CD4-positive, alpha-beta memory T cell (primary cell): ENCODE results near the gene KIF26A. TPM values are rescaled to one million over a fixed set of nuclear protein-coding genes. Genes with fewer than 3 reads are reported as not detected.
A peak's percentile ranks its signal among the peaks of the same experiment; 100 is the strongest.

Source experiments
- CTCF ChIA-PET: fragments of 350-600 bp; sonication (Branson Sonifier 250); formaldehyde crosslinking; loops from one replicate; lab custom pipeline; 2021; ENCODE audit warnings: inconsistent platforms; ENCODE audit not compliant: partially characterized antibody; lab: Charles Lee
- POLR2A ChIA-PET: fragments of 350-600 bp; sonication (Branson Sonifier 250); formaldehyde crosslinking; loops from one replicate; lab custom pipeline; 2021; ENCODE audit not compliant: partially characterized antibody; lab: Charles Lee
- DNase-seq, 5 donors: peaks; one replicate each; pipeline versions ENCODE4 v3.0.0 to v3.0.0-alpha.2; 2020 to 2022; ENCODE audit warnings: mixed read lengths in 1 of 5
- H3K27ac ChIP-seq: one replicate; pipeline ENCODE4 v1.7.0; 2013; ENCODE audit warnings: low read depth, low read length
- H3K27me3 ChIP-seq: 2 replicates; pipeline ENCODE4 v1.7.0; 2013; ENCODE audit warnings: mild to moderate bottlenecking, low read length, moderate library complexity; ENCODE audit not compliant: insufficient read depth
- H3K36me3 ChIP-seq: 2 replicates; pipeline ENCODE4 v1.7.0; 2013; ENCODE audit warnings: mild to moderate bottlenecking, low read length, moderate library complexity; ENCODE audit not compliant: insufficient read depth
- H3K4me1 ChIP-seq: 2 replicates; pipeline ENCODE4 v1.7.0; 2013; ENCODE audit warnings: mild to moderate bottlenecking, low read length, moderate library complexity; ENCODE audit not compliant: insufficient read depth
- H3K4me3 ChIP-seq, 2 donors: one replicate each; pipeline ENCODE4 v1.7.0; 2013; ENCODE audit warnings: low read length in 2 of 2, mild to moderate bottlenecking in 1 of 2
- H3K9me3 ChIP-seq, 2 donors: one replicate each; pipeline ENCODE4 v1.7.0; 2013; ENCODE audit warnings: low read length in 2 of 2, control low read depth in 1 of 2; ENCODE audit not compliant: control insufficient read depth in 1 of 2
- H3K27ac Mint-ChIP-seq, 7 donors: one replicate each; pipeline ENCODE4 v1.8.0; 2020 to 2021; ENCODE audit warnings: mixed read lengths in 7 of 7, mild to moderate bottlenecking in 6 of 7, inconsistent platforms in 3 of 7, moderate library complexity in 3 of 7
- H3K27me3 Mint-ChIP-seq, 2 donors: one replicate each; pipeline ENCODE4 v1.8.0; 2020 to 2021; ENCODE audit warnings: mixed read lengths in 2 of 2
- H3K36me3 Mint-ChIP-seq, 2 donors: one replicate each; pipeline ENCODE4 v1.8.0; 2020 to 2021; ENCODE audit warnings: mixed read lengths in 2 of 2, inconsistent platforms in 1 of 2, mild to moderate bottlenecking in 1 of 2
- H3K4me1 Mint-ChIP-seq, 4 donors: one replicate each; pipeline ENCODE4 v1.8.0; 2020 to 2021; ENCODE audit warnings: mixed read lengths in 4 of 4, mild to moderate bottlenecking in 1 of 4
- H3K4me3 Mint-ChIP-seq, 8 donors: one replicate each; pipeline ENCODE4 v1.8.0; 2020 to 2021; ENCODE audit warnings: mixed read lengths in 8 of 8, mild to moderate bottlenecking in 7 of 8, moderate library complexity in 6 of 8, inconsistent platforms in 3 of 8
- H3K9me3 Mint-ChIP-seq, 8 donors: one replicate each; pipeline ENCODE4 v1.8.0; 2020 to 2021; ENCODE audit warnings: mixed read lengths in 8 of 8, mild to moderate bottlenecking in 5 of 8, inconsistent platforms in 3 of 8, moderate library complexity in 1 of 8
- intact Hi-C: fragments of 100-400 bp; cut with micrococcal nuclease; formaldehyde crosslinking; loops from one replicate; pipeline ENCODE4 v1.15.1; 2023
- polyA plus RNA-seq, 2 donors: library from polyadenylated mRNA; unstranded; fragments of 300-500 nt; fragmentation: Illumina TruSeq; gene quantifications; one replicate each; pipeline ENCODE4 v1.2.3, GENCODE V29; 2021
- total RNA-seq, 2 experiments: library from RNA; stranded (reverse); gene quantifications; one replicate each; pipeline ENCODE4 v1.2.3, GENCODE V29; 2021

Gene KIF26A
- total and polyA plus RNA-seq, 4 experiments from 2014 or later, result 0.05 to 0.23 (median 0.22) TPM; not detected in 1

- no peaks in the 10 kb centered on the region for H3K36me3 ChIP-seq
- DNase-seq, result no peak
- ChIA-PET CTCF (no interaction called here), POLR2A (no interaction called here)
- intact Hi-C loops, result no loop called here
- H3K4me3 Mint-ChIP-seq, result no peak overlapping the region
- no peaks in the 10 kb centered on the region for H3K27me3 Mint-ChIP-seq
- no peaks in the 10 kb centered on the region for H3K4me1 ChIP-seq
- no peaks in the 10 kb centered on the region for H3K9me3 ChIP-seq
- H3K4me3 ChIP-seq, result no peak overlapping the region
- peak overlapping the region in 1 of 7 donors; percentile 32 for H3K27ac Mint-ChIP-seq
- no peak overlapping the region for H3K27ac ChIP-seq
- no peaks in the 10 kb centered on the region for H3K4me1 Mint-ChIP-seq
- H3K27me3 ChIP-seq, result no peaks in the 10 kb centered on the region
- H3K36me3 Mint-ChIP-seq, result no peaks in the 10 kb centered on the region
- H3K9me3 Mint-ChIP-seq, result no peaks in the 10 kb centered on the region
These were observed 30.8 kb downstream of the KIF26A start for GRCh38 chr14:104169005-104169698.

- Histone ChIP-seq H3K27ac (no peak overlapping the region), H3K27me3 (no peaks in the 10 kb centered on the region), H3K4me1 (no peaks in the 10 kb centered on the region), H3K4me3 (no peak overlapping the region), H3K9me3 (no peaks in the 10 kb centered on the region), H3K36me3 (no peaks in the 10 kb centered on the region)
- CTCF ChIA-PET, result no interaction called here
- Mint-ChIP-seq H3K36me3 (no peaks in the 10 kb centered on the region), H3K4me3 (no peak overlapping the region), H3K4me1 (no peaks in the 10 kb centered on the region), H3K27me3 (no peaks in the 10 kb centered on the region), H3K27ac (no peak overlapping the region), H3K9me3 (no peaks in the 10 kb centered on the region)
- POLR2A ChIA-PET, result no interaction called here
- DNase-seq, result no peak
- intact Hi-C loops, result no loop called here
These were observed 31.5 kb downstream of the KIF26A start for GRCh38 chr14:104169699-104170479.

- Mint-ChIP-seq H3K9me3 (no peaks in the 10 kb centered on the region), H3K4me1 (no peaks in the 10 kb centered on the region), H3K4me3 (no peak overlapping the region), H3K27me3 (no peaks in the 10 kb centered on the region), H3K27ac (no peak overlapping the region), H3K36me3 (no peaks in the 10 kb centered on the region)
- DNase-seq, result no peak
- intact Hi-C loops, result no loop called here
- no peaks in the 10 kb centered on the region for H3K4me1 ChIP-seq
- no peaks in the 10 kb centered on the region for H3K27me3 ChIP-seq
- ChIA-PET POLR2A (no interaction called here), CTCF (no interaction called here)
- H3K27ac ChIP-seq, result no peak overlapping the region
- H3K9me3 ChIP-seq, result no peaks in the 10 kb centered on the region
- H3K4me3 ChIP-seq, result no peak overlapping the region
- H3K36me3 ChIP-seq, result no peaks in the 10 kb centered on the region
These were observed 32.8 kb downstream of the KIF26A start for GRCh38 chr14:104171029-104171697.

GRCh38 chr14:104171895-104172294 lies 33.5 kb downstream of the KIF26A start:
- H3K4me1 Mint-ChIP-seq, result no peaks in the 10 kb centered on the region
- no peak overlapping the region for H3K27ac Mint-ChIP-seq
- H3K27me3 ChIP-seq, result no peaks in the 10 kb centered on the region
- ChIA-PET POLR2A (no interaction called here), CTCF (no interaction called here)
- DNase-seq, result no peak
- H3K36me3 ChIP-seq, result no peaks in the 10 kb centered on the region
- no peak overlapping the region for H3K4me3 Mint-ChIP-seq
- H3K27me3 Mint-ChIP-seq, result no peaks in the 10 kb centered on the region
- intact Hi-C loops, result no loop called here
- H3K9me3 Mint-ChIP-seq, result no peaks in the 10 kb centered on the region
- no peaks in the 10 kb centered on the region for H3K36me3 Mint-ChIP-seq
- H3K4me3 ChIP-seq, result no peak overlapping the region
- no peak overlapping the region for H3K27ac ChIP-seq
- no peaks in the 10 kb centered on the region for H3K9me3 ChIP-seq
- no peaks in the 10 kb centered on the region for H3K4me1 ChIP-seq

DNA sequence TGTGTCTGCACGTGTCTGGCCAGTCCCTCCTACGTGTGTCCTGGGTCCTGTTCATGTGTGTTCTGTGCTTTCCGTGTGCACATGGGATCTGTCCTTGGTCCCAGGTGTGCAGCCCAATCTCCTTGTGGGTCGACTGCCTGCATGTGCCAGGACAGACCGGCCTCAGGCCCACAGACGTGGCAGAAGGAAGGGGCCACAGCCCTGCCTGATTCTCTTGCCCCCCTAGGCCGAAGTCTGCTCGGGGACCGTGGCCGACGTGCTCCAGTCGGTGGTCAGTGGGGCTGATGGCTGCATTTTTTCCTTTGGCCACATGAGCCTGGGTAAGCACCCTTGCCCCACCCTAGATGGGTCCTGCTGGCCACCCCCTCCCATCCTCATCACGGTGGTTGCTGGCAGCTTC lies 34.0 kb downstream of the KIF26A start:
- H3K27me3 ChIP-seq, result no peaks in the 10 kb centered on the region
- CTCF ChIA-PET, result no interaction called here
- H3K4me3 ChIP-seq, result no peak overlapping the region
- Mint-ChIP-seq H3K4me1 (no peaks in the 10 kb centered on the region), H3K27ac (no peak overlapping the region), H3K9me3 (no peaks in the 10 kb centered on the region), H3K36me3 (no peaks in the 10 kb centered on the region), H3K4me3 (no peak overlapping the region), H3K27me3 (no peaks in the 10 kb centered on the region)
- H3K36me3 ChIP-seq, result no peaks in the 10 kb centered on the region
- no peaks in the 10 kb centered on the region for H3K9me3 ChIP-seq
- POLR2A ChIA-PET, result no interaction called here
- intact Hi-C loops, result no loop called here
- H3K4me1 ChIP-seq, result no peaks in the 10 kb centered on the region
- no peak overlapping the region for H3K27ac ChIP-seq
- DNase-seq, result no peak

GRCh38 chr14:104172880-104173279 lies 34.5 kb downstream of the KIF26A start:
- no peaks in the 10 kb centered on the region for H3K9me3 Mint-ChIP-seq
- no peaks in the 10 kb centered on the region for H3K36me3 Mint-ChIP-seq
- H3K27ac Mint-ChIP-seq, result no peak overlapping the region
- no peak for DNase-seq
- Histone ChIP-seq H3K27me3 (no peaks in the 10 kb centered on the region), H3K36me3 (no peaks in the 10 kb centered on the region), H3K4me1 (no peaks in the 10 kb centered on the region), H3K9me3 (no peaks in the 10 kb centered on the region), H3K27ac (no peak overlapping the region), H3K4me3 (no peak overlapping the region)
- H3K4me1 Mint-ChIP-seq, result no peaks in the 10 kb centered on the region
- intact Hi-C loops, result no loop called here
- ChIA-PET POLR2A (no interaction called here), CTCF (no interaction called here)
- no peaks in the 10 kb centered on the region for H3K27me3 Mint-ChIP-seq
- no peak overlapping the region for H3K4me3 Mint-ChIP-seq

GRCh38 chr14:104174051-104174450 lies 35.7 kb downstream of the KIF26A start:
- H3K27ac Mint-ChIP-seq, result no peak overlapping the region
- H3K27me3 ChIP-seq, result no peaks in the 10 kb centered on the region
- DNase-seq, result no peak
- POLR2A ChIA-PET, result no interaction called here
- no peak overlapping the region for H3K4me3 Mint-ChIP-seq
- H3K36me3 Mint-ChIP-seq, result no peaks in the 10 kb centered on the region
- H3K9me3 ChIP-seq, result no peaks in the 10 kb centered on the region
- no peaks in the 10 kb centered on the region for H3K27me3 Mint-ChIP-seq
- H3K27ac ChIP-seq, result no peak overlapping the region
- no peak overlapping the region for H3K4me3 ChIP-seq
- H3K4me1 Mint-ChIP-seq, result no peaks in the 10 kb centered on the region
- CTCF ChIA-PET, result no interaction called here
- H3K36me3 ChIP-seq, result no peaks in the 10 kb centered on the region
- intact Hi-C loops, result no loop called here
- H3K9me3 Mint-ChIP-seq, result no peaks in the 10 kb centered on the region
- no peaks in the 10 kb centered on the region for H3K4me1 ChIP-seq
